HG03139 (cell line): ENCODE data around the gene ARL5C.

Experiments used
- ATAC-seq: cut with Tn5 transposase; IDR thresholded peaks from one replicate; pipeline ENCODE4 v1.9.1; 2021; ENCODE audit not compliant: unreplicated experiment

ARL5C gene

GRCh38 chr17:39194089-39194984 lies 28.4 kb upstream of the ARL5C start:
- no peak for ATAC-seq

- no peak for ATAC-seq
Measured at GRCh38 chr17:39193346-39193745, 27.4 kb upstream of the ARL5C start.

- no peak for ATAC-seq
Measured at GRCh38 chr17:39192901-39193300, 26.9 kb upstream of the ARL5C start.

GRCh38 chr17:39191750-39192510 lies 26.0 kb upstream of the ARL5C start:
- no peak for ATAC-seq

GRCh38 chr17:39187152-39187830 lies 21.3 kb upstream of the ARL5C start:
- no peak for ATAC-seq

- no peak for ATAC-seq
Measured at GRCh38 chr17:39186481-39187002, 20.6 kb upstream of the ARL5C start.

GRCh38 chr17:39183720-39184119 lies 17.8 kb upstream of the ARL5C start:
- ATAC-seq = no peak

- no peak for ATAC-seq
Measured at GRCh38 chr17:39183045-39183444, 17.1 kb upstream of the ARL5C start.

GRCh38 chr17:39181303-39181702 lies 15.3 kb upstream of the ARL5C start:
- ATAC-seq = no peak

- ATAC-seq = no peak
Measured at GRCh38 chr17:39178536-39178935, 12.6 kb upstream of the ARL5C start.

- no peak for ATAC-seq
Measured at GRCh38 chr17:39177256-39177655, 11.3 kb upstream of the ARL5C start.

- ATAC-seq = no peak
Measured at GRCh38 chr17:39175695-39176093, 9.7 kb upstream of the ARL5C start.

GRCh38 chr17:39174920-39175694 lies 9.1 kb upstream of the ARL5C start:
- no peak for ATAC-seq

GRCh38 chr17:39173526-39174274 lies 7.7 kb upstream of the ARL5C start:
- ATAC-seq = no peak

GRCh38 chr17:39173080-39173479 lies 7.1 kb upstream of the ARL5C start:
- no peak for ATAC-seq

GRCh38 chr17:39171933-39172332 lies 6.0 kb upstream of the ARL5C start:
- ATAC-seq = no peak

- ATAC-seq = no peak
Measured at GRCh38 chr17:39170558-39170957, 4.6 kb upstream of the ARL5C start.

- ATAC-seq = no peak
Measured at GRCh38 chr17:39170109-39170508, 4.1 kb upstream of the ARL5C start.

GRCh38 chr17:39169518-39169917 lies 3.6 kb upstream of the ARL5C start:
- no peak for ATAC-seq

- ATAC-seq = no peak
Measured at GRCh38 chr17:39169101-39169500, 3.1 kb upstream of the ARL5C start.
